Caki2 (cell line): ENCODE measurements around the gene ICAM4. TPM values are rescaled to one million over a fixed set of nuclear protein-coding genes. Genes with fewer than 3 reads are reported as not detected.
A peak's percentile ranks its signal among the peaks of the same experiment; 100 is the strongest.
"Not testable (repeated sequence)": the region's sequence is repeated elsewhere in the genome, so short reads cannot be mapped to it uniquely, and the experiment has no call there.

Source experiments
- DNase-seq: peaks from one replicate; pipeline ENCODE4 v3.0.0-alpha.2; 2015; ENCODE audit warnings: low read depth
- in situ Hi-C: cut with HindIII; loops from 2 replicates; pipeline ENCODE4 v1.10.0; 2016; ENCODE audit warnings: low sequenced_read_pairs, low pct_unique_long_range_greater_than_20kb, mixed read lengths
- total RNA-seq: library from RNA; depleted of rRNA; stranded (reverse); fragments of >200 nt; shearing (Covaris generic); gene quantifications from 2 replicates; pipeline ENCODE4 v1.2.3, GENCODE V29; 2014; ENCODE audit warnings: low replicate concordance

Gene ICAM4
- total RNA-seq, 1 experiment from 2014 or later, result not detected

- DNase-seq, result no peak
- in situ Hi-C loops, result no loop called here
Measured at GRCh38 chr19:10260141-10260584, 26.6 kb upstream of the ICAM4 start.

DNA sequence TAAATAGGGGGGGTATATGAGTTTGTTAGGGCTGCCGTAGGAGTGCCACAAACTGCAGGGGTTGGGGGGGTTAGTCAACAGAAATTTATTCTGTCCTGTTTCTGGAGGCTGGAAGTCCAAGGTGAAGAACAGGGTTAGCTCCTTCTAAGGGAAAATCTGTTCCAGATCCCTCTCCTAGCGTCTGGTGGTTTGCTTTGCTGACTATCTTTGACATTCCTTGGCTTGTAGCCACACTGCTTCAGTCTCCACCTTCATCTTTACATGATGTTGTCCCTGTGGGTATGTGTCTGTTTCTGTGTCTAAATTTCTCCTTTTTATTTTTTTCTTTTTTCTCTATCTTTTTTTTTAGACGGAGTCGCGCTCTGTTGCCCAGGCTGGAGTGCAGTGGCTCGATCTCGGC is 24.0 kb upstream of the ICAM4 start:
- DNase-seq, result no peak
- in situ Hi-C loops, result no loop called here

DNA sequence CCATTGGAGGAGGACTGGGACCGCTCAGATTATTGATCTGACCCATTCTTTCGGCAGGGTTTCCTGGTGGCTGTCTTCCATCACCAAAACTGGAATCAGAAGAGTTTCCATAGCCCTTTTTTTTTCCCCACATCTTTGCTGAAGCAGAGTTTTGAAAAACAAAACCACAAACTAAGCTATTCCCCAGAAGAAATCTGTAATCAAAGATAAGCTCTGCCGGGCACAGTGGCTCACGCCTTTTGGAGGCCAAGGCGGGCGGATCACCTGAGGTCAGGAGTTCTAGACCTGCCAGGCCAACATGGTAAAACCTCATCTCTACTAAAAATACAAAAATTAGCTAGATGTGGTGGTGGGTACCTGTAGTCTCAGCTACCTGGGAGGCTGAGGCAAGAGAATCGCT is 20.0 kb upstream of the ICAM4 start:
- in situ Hi-C loops, result no loop called here
- DNase-seq, result no peak

DNA sequence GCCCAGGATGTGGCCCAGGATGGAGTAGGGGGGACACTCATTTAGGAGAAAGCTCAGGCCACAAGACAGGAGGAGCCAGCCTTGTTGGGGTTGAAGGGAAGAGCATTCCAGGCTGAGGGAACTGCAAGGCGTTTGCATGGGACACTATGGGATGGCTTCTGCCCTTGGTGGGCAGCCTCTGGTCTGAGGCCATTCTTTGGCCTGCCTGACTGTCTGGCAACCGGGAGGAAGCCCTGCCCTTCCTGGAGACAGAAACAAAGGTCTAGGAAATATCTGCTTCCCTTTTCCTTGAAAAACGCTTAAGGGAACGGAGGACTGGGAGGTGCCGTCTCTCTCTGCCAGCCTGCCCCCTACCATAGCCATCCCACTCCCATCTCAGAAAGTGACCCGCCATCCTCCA is 18.7 kb upstream of the ICAM4 start:
- DNase-seq, result no peak
- in situ Hi-C loops, result no loop called here

GRCh38 chr19:10269333-10270179 is 17.2 kb upstream of the ICAM4 start:
- in situ Hi-C loops, result no loop called here

GRCh38 chr19:10270180-10270615 is 16.6 kb upstream of the ICAM4 start:
- in situ Hi-C loops, result no loop called here
- DNase-seq, result no peak

More at GRCh38 chr19:10269333-10270179, 17.2 kb upstream of the ICAM4 start:
- DNase-seq, result peak; percentile 37

DNA sequence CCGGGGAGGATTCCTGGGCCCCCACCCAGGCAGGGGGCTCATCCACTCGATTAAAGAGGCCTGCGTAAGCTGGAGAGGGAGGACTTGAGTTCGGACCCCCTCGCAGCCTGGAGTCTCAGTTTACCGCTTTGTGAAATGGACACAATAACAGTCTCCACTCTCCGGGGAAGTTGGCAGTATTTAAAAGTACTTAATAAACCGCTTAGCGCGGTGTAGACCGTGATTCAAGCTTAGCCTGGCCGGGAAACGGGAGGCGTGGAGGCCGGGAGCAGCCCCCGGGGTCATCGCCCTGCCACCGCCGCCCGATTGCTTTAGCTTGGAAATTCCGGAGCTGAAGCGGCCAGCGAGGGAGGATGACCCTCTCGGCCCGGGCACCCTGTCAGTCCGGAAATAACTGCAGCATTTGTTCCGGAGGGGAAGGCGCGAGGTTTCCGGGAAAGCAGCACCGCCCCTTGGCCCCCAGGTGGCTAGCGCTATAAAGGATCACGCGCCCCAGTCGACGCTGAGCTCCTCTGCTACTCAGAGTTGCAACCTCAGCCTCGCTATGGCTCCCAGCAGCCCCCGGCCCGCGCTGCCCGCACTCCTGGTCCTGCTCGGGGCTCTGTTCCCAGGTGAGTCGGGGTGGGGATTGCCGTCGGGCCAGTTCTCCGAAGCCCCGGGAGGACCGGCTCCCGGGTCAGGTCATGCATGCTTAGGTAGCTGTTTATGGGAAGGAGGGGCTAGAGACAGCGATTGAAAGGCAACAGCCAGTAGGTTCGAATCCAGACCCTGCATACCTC is 15.9 kb upstream of the ICAM4 start, which contains the start of gene ICAM1:
TSS of gene ICAM1 (plus strand) at position 505 of the 779 bp plus-strand sequence. CDS start at position 545, 40 bp downstream.
- in situ Hi-C loops, result no loop called here
- no peak for DNase-seq

DNA sequence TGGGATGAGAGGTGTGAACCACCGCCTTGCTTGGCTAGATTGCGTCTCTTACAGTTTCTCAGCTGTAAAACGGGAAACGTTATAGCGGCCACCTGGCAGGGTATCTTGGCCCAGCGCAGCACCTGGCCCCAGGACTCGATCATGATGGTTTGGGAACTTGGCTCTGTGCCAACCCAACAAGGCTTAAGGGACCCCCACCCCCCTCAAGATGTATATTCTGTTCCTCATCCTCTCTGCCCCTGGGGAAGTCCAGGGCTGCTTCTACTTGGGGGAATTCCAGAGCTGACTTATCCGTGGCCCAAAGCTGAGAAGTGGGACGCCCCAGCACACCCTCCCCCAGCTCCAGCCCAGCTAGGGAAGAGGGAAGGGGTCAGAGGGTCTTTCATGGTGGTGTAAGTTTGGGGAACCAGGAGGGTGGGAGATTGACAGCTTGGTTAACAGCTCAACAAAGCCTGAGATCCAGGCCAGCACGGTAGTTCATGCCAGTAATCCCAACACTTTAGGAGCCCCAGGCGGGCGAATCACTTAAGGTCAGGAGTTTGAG is 15.1 kb upstream of the ICAM4 start:
- in situ Hi-C loops, result no loop called here
- DNase-seq, result no peak

GRCh38 chr19:10274589-10274988 is 12.2 kb upstream of the ICAM4 start:
- in situ Hi-C loops, result no loop called here
- DNase-seq, result no peak

DNA sequence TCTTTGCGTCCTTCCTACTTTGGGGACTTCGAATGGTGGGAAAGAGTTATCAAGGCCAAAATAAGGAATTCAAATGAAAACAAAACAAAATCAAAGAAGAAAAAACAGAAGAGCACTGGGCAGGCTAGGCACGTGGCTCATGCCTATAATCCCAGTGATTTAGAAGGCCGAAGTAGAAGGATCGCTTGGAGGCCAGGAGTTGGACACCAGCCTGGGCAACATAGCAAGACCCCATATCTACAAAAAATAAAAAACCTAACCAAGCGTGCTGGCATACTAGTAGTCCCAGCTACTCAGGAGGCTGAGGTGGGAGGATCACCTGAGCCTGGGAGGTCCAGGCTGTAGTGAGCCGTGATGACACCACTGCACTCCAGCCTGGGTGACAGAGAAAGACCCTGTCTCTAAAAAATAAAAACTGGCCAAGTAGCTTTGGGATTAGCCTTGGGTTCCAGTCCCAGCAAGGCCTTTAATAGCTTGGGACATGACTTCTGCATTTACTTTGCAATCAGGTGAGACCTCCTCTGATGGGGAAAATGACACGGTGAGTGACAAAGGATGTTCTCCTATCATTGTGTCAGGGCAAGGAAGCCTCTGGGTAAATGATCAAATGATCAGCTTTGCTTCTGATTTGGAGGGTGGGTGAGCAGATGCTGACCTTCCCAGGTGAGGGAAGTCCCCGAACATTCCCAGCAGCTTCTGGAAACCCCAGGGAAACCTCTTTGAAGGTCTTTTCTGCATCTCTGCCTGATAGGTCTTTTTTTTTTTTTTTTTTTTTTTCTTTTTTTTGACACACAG is 8.8 kb upstream of the ICAM4 start:
- DNase-seq, result no peak
- in situ Hi-C loops, result no loop called here

DNA sequence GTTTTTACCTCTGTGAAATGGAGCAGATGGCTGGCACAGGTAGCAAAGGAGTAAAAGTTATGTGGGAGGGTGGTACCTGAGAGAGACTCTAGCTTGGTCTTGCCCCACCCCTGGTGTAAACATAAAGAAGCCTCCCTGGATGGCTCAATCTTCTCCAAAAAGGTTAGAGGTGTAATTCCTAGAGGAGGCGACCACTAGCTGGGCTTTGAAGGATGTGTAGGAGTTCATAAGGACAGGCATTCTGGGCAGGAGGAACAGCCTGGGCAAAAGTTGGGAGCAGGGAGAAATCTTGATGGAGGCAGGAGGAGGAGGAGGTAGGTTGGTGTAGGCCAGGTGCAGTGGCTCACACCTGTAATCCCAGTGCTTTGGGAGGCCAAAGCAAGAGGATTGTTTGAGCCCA is 7.8 kb upstream of the ICAM4 start:
- in situ Hi-C loops, result no loop called here
- no peak for DNase-seq

DNA sequence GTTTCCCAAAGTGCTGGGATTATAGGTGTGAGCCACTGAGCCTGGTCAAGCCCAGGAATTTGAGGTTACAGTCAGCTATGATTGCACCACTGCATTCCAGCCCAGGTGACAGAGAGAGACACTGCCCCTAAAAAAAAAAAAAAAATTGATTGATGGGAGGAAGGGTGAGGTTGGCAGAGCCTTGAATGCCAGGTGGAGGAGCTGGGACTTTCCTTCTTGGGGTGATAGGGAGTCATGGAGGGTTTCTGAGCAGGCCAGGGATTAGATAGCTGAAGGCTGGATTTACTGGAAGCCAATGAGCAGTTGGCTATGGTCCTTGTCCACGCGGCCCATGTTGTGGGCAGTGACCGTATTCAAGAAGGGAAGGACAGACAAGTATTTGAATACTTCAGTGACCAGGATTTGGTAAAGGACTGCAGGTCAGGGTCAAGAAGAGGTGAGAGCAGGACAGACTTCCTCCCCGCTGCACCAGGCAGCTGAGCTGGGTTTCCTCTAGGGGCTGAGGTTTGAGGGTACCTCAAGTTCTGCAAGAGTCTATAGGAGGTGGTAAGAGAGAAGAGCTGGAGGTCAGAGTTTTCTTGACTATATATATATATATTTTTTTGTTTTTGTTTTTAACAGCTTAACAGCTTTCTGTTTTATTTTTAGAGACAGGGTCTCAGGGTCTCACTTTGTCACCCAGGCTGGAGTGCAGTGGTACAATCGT is 6.9 kb upstream of the ICAM4 start:
- DNase-seq, result no peak
- in situ Hi-C loops, result no loop called here

GRCh38 chr19:10282043-10282442 is 4.7 kb upstream of the ICAM4 start:
- in situ Hi-C loops, DNase-seq: not testable (repeated sequence)

- in situ Hi-C loops, result no loop called here
- no peak for DNase-seq
Measured at GRCh38 chr19:10283301-10284064, 3.3 kb upstream of the ICAM4 start.

DNA sequence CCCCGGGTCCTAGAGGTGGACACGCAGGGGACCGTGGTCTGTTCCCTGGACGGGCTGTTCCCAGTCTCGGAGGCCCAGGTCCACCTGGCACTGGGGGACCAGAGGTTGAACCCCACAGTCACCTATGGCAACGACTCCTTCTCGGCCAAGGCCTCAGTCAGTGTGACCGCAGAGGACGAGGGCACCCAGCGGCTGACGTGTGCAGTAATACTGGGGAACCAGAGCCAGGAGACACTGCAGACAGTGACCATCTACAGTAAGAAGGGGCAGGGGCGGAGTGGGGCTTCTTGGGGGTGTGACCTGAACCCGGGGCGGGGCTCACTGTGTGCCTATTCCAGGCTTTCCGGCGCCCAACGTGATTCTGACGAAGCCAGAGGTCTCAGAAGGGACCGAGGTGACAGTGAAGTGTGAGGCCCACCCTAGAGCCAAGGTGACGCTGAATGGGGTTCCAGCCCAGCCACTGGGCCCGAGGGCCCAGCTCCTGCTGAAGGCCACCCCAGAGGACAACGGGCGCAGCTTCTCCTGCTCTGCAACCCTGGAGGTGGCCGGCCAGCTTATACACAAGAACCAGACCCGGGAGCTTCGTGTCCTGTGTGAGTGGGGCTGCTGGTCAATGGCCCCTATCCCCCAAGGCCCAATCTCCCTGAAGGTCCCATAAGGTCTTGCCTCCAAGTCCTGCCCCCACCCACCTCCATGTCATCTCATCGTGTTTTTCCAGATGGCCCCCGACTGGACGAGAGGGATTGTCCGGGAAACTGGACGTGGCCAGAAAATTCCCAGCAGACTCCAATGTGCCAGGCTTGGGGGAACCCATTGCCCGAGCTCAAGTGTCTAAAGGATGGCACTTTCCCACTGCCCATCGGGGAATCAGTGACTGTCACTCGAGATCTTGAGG is 2.4 kb upstream of the ICAM4 start:
- in situ Hi-C loops, result no loop called here
- no peak for DNase-seq

- in situ Hi-C loops, result no loop called here
- DNase-seq, result no peak
Measured at GRCh38 chr19:10284960-10285278, 1.8 kb upstream of the ICAM4 start.
